IMR-90 (cell line): Measurements from ENCODE around the gene ZBTB40. TPM values are rescaled to one million over a fixed set of nuclear protein-coding genes. Genes with fewer than 3 reads are reported as not detected.

ENCODE experiments used
- ATAC-seq: fragments of 200-7000 bp; cut with Tn5 transposase; 2 replicates; pipeline ENCODE4 v1.9.1; 2020; ENCODE audit warnings: low read depth, mild to moderate bottlenecking, moderate library complexity
- BruUV-seq: library from RNA; stranded (reverse); fragments of 400-500 nt; replicated peaks from 2 replicates; lab custom pipeline; 2021; lab: Mats Ljungman, UMichigan
- CTCF ChIA-PET: fragments of 300-600 bp; formaldehyde crosslinking; extraction: SDS; loops from one replicate; lab custom pipeline; 2021; ENCODE audit warnings: antibody characterized with exemption; lab: Yijun Ruan, JAX
- POLR2A ChIA-PET: fragments of 300-600 bp; sonication (Branson Sonifier 250); formaldehyde crosslinking; loops from one replicate; lab custom pipeline; 2022; ENCODE audit warnings: antibody characterized with exemption; ENCODE audit not compliant: unreplicated experiment; lab: Charles Lee
- DNase-seq: peaks from one replicate; pipeline ENCODE4 v3.0.0; 2013
- H2AFZ ChIP-seq: replicated peaks from 2 replicates; pipeline ENCODE3; 2013; ENCODE audit warnings: low read length, mild to moderate bottlenecking; ENCODE audit not compliant: poor library complexity
- H2AK5ac ChIP-seq: 2 replicates; pipeline ENCODE4 v1.6.1; 2013; ENCODE audit warnings: low read depth, low read length, inconsistent platforms
- H2AK9ac ChIP-seq: replicated peaks from 2 replicates; pipeline ENCODE3; 2013; ENCODE audit warnings: mild to moderate bottlenecking, low read depth, low read length, moderate library complexity; ENCODE audit not compliant: poor library complexity
- H2BK120ac ChIP-seq: 2 replicates; pipeline ENCODE4 v1.6.1; 2013; ENCODE audit warnings: low read depth, low read length, inconsistent platforms
- H2BK15ac ChIP-seq: 3 replicates; pipeline ENCODE4 v1.6.1; 2013; ENCODE audit warnings: low read depth, low read length, inconsistent platforms
- H2BK20ac ChIP-seq: 2 replicates; pipeline ENCODE4 v1.6.1; 2013; ENCODE audit warnings: low read depth, mild to moderate bottlenecking, inconsistent platforms, low read length, moderate library complexity
- H2BK5ac ChIP-seq: 2 replicates; pipeline ENCODE4 v1.6.1; 2013; ENCODE audit warnings: mild to moderate bottlenecking, low read depth, low read length, inconsistent platforms; ENCODE audit not compliant: poor library complexity, severe bottlenecking
- H3K14ac ChIP-seq: replicated peaks from 2 replicates; pipeline ENCODE4 v1.6.1; 2013; ENCODE audit warnings: low read depth, low read length, inconsistent platforms
- H3K18ac ChIP-seq: 2 replicates; pipeline ENCODE4 v1.6.1; 2013; ENCODE audit warnings: low read depth, low read length, control low read depth
- H3K23ac ChIP-seq: 2 replicates; pipeline ENCODE4 v1.6.1; 2013; ENCODE audit warnings: low read depth, low read length, inconsistent platforms
- H3K27ac ChIP-seq: 2 replicates; pipeline ENCODE4 v1.5.1; 2013; ENCODE audit warnings: mild to moderate bottlenecking, control low read depth, low read length; ENCODE audit not compliant: insufficient read depth
- H3K27me3 ChIP-seq: 2 replicates; pipeline ENCODE4 v1.6.1; 2013; ENCODE audit warnings: low read length; ENCODE audit not compliant: control insufficient read depth, insufficient read depth
- H3K36me3 ChIP-seq: 2 replicates; pipeline ENCODE4 v1.6.1; 2013; ENCODE audit warnings: low read length, mixed read lengths; ENCODE audit not compliant: control insufficient read depth, insufficient read depth
- H3K4ac ChIP-seq: 2 replicates; pipeline ENCODE4 v1.6.1; 2013; ENCODE audit warnings: low read depth, low read length, inconsistent platforms
- H3K4me1 ChIP-seq: 2 replicates; pipeline ENCODE4 v1.6.1; 2013; ENCODE audit warnings: low read length, mixed read lengths; ENCODE audit not compliant: control insufficient read depth, insufficient read depth
- H3K4me2 ChIP-seq: 2 replicates; pipeline ENCODE4 v1.6.1; 2013; ENCODE audit warnings: low read depth, mild to moderate bottlenecking, control low read depth, low read length, moderate library complexity
- H3K4me3 ChIP-seq: 2 replicates; pipeline ENCODE4 v1.5.1; 2013; ENCODE audit warnings: low read depth, mild to moderate bottlenecking, control low read depth, low read length, moderate library complexity; ENCODE audit not compliant: insufficient read depth
- H3K56ac ChIP-seq: 2 replicates; pipeline ENCODE4 v1.6.1; 2013; ENCODE audit warnings: low read length, inconsistent platforms; ENCODE audit not compliant: insufficient read depth; ENCODE audit errors: extremely low read depth
- H3K79me1 ChIP-seq, 2 experiments: 2 replicates each; pipeline ENCODE4 v1.6.1; 2013; ENCODE audit warnings: low read length in 2 of 2, inconsistent platforms in 1 of 2, low read depth in 1 of 2
- H3K9ac ChIP-seq: 2 replicates; pipeline ENCODE4 v1.6.1; 2013; ENCODE audit warnings: low read depth, low read length, control low read depth
- H3K9me1 ChIP-seq: 2 replicates; pipeline ENCODE4 v1.6.1; 2013; ENCODE audit warnings: low read length, inconsistent platforms; ENCODE audit not compliant: insufficient read depth
- H3K9me3 ChIP-seq: 2 replicates; pipeline ENCODE4 v1.6.1; 2013; ENCODE audit warnings: low read length; ENCODE audit not compliant: control insufficient read depth, insufficient read depth
- H4K20me1 ChIP-seq: 2 replicates; pipeline ENCODE4 v1.6.1; 2013; ENCODE audit warnings: low read length, inconsistent platforms; ENCODE audit not compliant: insufficient read depth
- H4K5ac ChIP-seq: 2 replicates; pipeline ENCODE4 v1.6.1; 2013; ENCODE audit warnings: mild to moderate bottlenecking, low read depth, low read length, control low read depth
- H4K8ac ChIP-seq, 2 experiments: 2 replicates each; pipeline ENCODE4 v1.6.1; 2013; ENCODE audit warnings: low read depth in 2 of 2, low read length in 2 of 2, control low read depth in 1 of 2, inconsistent platforms in 1 of 2
- H4K91ac ChIP-seq: 2 replicates; pipeline ENCODE4 v1.6.1; 2013; ENCODE audit warnings: low read depth, low read length, inconsistent platforms; ENCODE audit not compliant: insufficient read depth
- BHLHE40 ChIP-seq: fragments of 150-350 bp; IDR thresholded peaks from 2 replicates; pipeline ENCODE4 v1.6.1; 2016; ENCODE audit warnings: mild to moderate bottlenecking, low read depth, low read length
- CEBPB ChIP-seq: IDR thresholded peaks from 2 replicates; pipeline ENCODE4 v1.6.1; 2012; ENCODE audit warnings: low read depth, low read length, improper control_type of control experiment
- CHD1 ChIP-seq: IDR thresholded peaks from 2 replicates; pipeline ENCODE4 v1.6.1; 2012; ENCODE audit warnings: low read depth, low read length, improper control_type of control experiment
- FOS ChIP-seq: fragments of 150-350 bp; IDR thresholded peaks from 2 replicates; pipeline ENCODE4 v1.6.1; 2016; ENCODE audit warnings: low read depth, low read length
- MAFK ChIP-seq: IDR thresholded peaks from 2 replicates; pipeline ENCODE4 v1.6.1; 2012; ENCODE audit warnings: low read depth, low read length, improper control_type of control experiment
- MAZ ChIP-seq: IDR thresholded peaks from 2 replicates; pipeline ENCODE4 v1.6.1; 2012; ENCODE audit warnings: low read depth, mild to moderate bottlenecking, low read length, improper control_type of control experiment, moderate library complexity, borderline replicate concordance
- MXI1 ChIP-seq: IDR thresholded peaks from 2 replicates; pipeline ENCODE4 v1.6.1; 2012; ENCODE audit warnings: low read depth, mild to moderate bottlenecking, low read length, moderate library complexity, borderline replicate concordance
- NFE2L2 ChIP-seq: fragments of 150-350 bp; IDR thresholded peaks from 2 replicates; pipeline ENCODE4 v1.6.1; 2016; ENCODE audit warnings: low read depth, mild to moderate bottlenecking, low read length
- POLR2A ChIP-seq: IDR thresholded peaks from 2 replicates; pipeline ENCODE4 v1.6.1; 2012; ENCODE audit warnings: mild to moderate bottlenecking, low read depth, low read length
- RAD21 ChIP-seq: IDR thresholded peaks from 2 replicates; pipeline ENCODE4 v1.6.1; 2012; ENCODE audit warnings: low read length, improper control_type of control experiment
- RCOR1 ChIP-seq: IDR thresholded peaks from 2 replicates; pipeline ENCODE4 v1.6.1; 2012; ENCODE audit warnings: mild to moderate bottlenecking, low read length, improper control_type of control experiment; ENCODE audit not compliant: insufficient replicate concordance
- RFX5 ChIP-seq: IDR thresholded peaks from 2 replicates; pipeline ENCODE4 v1.8.0; 2012; ENCODE audit warnings: low read depth, mild to moderate bottlenecking, low read length, moderate library complexity
- SMC3 ChIP-seq: fragments of 150-350 bp; IDR thresholded peaks from 2 replicates; pipeline ENCODE4 v1.6.1; 2016; ENCODE audit warnings: low read depth, mild to moderate bottlenecking, antibody characterized with exemption, low read length, moderate library complexity
- WGBS, 2 experiments: methylation state at CpG; one replicate each; pipeline versions ENCODE4 v1.1.5 to v1.1.7; 2013; ENCODE audit warnings: missing lambda C conversion rate in 2 of 2; ENCODE audit not compliant: insufficient read length in 1 of 2; ENCODE audit errors: extremely low coverage in 2 of 2; 5-methylcytosine and 5-hydroxymethylcytosine counted together
- dilution Hi-C: fragments of 300-500 bp; cut with HindIII; formaldehyde crosslinking; loops from one replicate; pipeline ENCODE4 v1.14.3; 2018; ENCODE audit warnings: low sequenced_read_pairs; ENCODE audit not compliant: unreplicated experiment
- in situ Hi-C: fragments of 300-500 bp; cut with MboI; formaldehyde crosslinking; loops from 3 replicates; pipeline ENCODE4 v1.14.3; 2019; ENCODE audit warnings: low sequenced_read_pairs, inconsistent platforms, mixed read lengths
- intact Hi-C: fragments of 100-400 bp; cut with micrococcal nuclease; formaldehyde crosslinking; loops from 2 replicates; pipeline ENCODE4 v1.10.0; 2022
- polyA plus RNA-seq, 3 experiments: library from polyadenylated mRNA; depleted of rRNA; stranded (reverse); fragments of >200 nt; gene quantifications; 2 replicates each; pipeline ENCODE4 v1.2.3, GENCODE V29; 2012; ENCODE audit warnings: low replicate concordance in 1 of 3
- total RNA-seq: library from RNA; depleted of rRNA; stranded (reverse); fragments of >200 nt; gene quantifications from 2 replicates; pipeline ENCODE4 v1.2.3, GENCODE V29; 2012
- TF ChIP-seq, protein P1 (sequence below): fragments of 150-350 bp; IDR thresholded peaks from 2 replicates; pipeline ENCODE4 v1.6.1; 2017; ENCODE audit warnings: mild to moderate bottlenecking, antibody characterized with exemption, low read length, low read depth
- TF ChIP-seq, protein P2 (sequence below): conservative IDR thresholded peaks from 2 replicates; pipeline ENCODE4 v1.5.1; 2012; ENCODE audit warnings: mild to moderate bottlenecking, low read depth, low read length, improper control_type of control experiment
- TF ChIP-seq, protein P3 (sequence below): fragments of 150-350 bp; IDR thresholded peaks from 2 replicates; pipeline ENCODE4 v1.6.1; 2016; ENCODE audit warnings: low read depth, mild to moderate bottlenecking, low read length, moderate library complexity, borderline replicate concordance

The ZBTB40 gene
- total and polyA plus RNA-seq, 2 of the 4 experiments (the other 2 are of a cell fraction), result 6.0 to 9.7 TPM

DNA sequence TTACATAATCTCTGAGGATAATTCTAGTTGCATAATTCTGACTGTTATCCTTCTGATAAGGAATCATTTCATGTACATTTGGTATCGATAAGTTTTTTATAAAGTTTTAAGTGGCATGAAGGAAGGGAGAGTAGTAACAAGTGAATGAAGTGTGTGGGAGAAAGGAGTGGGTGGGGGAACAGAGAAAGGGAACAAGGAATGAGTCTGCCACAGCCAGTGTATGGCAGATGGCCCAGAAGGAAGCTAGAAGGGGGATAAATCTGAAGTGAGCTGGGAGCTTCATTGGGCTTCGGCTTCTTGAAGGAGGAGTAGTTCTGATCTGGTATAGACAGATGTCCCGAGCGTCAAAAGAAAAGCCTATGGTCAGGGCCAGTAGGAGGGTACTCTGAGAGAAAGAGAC is 18.6 kb downstream of the ZBTB40 start:
- Histone ChIP-seq H2BK120ac (no peak overlapping the region), H3K14ac (no peak overlapping the region), H2AK5ac (no peak overlapping the region), H2BK5ac (no peak overlapping the region), H3K4ac (no peak overlapping the region), H3K4me1 (0 out of 2 replicates have a peak, but pooled peaks cover 2% of the 10 kb centered on the region), H4K20me1 (peaks cover 12% of the 10 kb centered on the region; the same call in 1 of the 2 replicates), H3K18ac (no peak overlapping the region), H4K8ac (no peak overlapping the region), H2BK15ac (no peak overlapping the region), H2BK20ac (no peak overlapping the region), H3K23ac (no peak overlapping the region), H3K9me3 (peaks cover under 1% of the 10 kb centered on the region; the same call in 1 of the 2 replicates), H3K36me3 (no peaks in the 10 kb centered on the region), H4K91ac (no peak overlapping the region), H2AFZ (no peak overlapping the region), H3K4me2 (no peak overlapping the region), H3K9ac (no peak overlapping the region), H3K27ac (no peak overlapping the region), H3K27me3 (no peaks in the 10 kb centered on the region), H3K4me3 (no peak overlapping the region), H2AK9ac (no peak overlapping the region), H3K56ac (no peak overlapping the region), H3K79me1 (peaks cover 19 to 59% of the 10 kb centered on the region in 2 experiments), H3K9me1 (peaks cover 7% of the 10 kb centered on the region; the same call in 1 of the 2 replicates), H4K5ac (no peak overlapping the region)
- no CpG with 5 or more reads among the region's 4 CpGs for WGBS, 2 experiments
- in situ Hi-C loops, result no loop called here
- no peak for TF ChIP-seq SMC3
- no peak for TF ChIP-seq MAFK
- TF ChIP-seq, protein P1, sequence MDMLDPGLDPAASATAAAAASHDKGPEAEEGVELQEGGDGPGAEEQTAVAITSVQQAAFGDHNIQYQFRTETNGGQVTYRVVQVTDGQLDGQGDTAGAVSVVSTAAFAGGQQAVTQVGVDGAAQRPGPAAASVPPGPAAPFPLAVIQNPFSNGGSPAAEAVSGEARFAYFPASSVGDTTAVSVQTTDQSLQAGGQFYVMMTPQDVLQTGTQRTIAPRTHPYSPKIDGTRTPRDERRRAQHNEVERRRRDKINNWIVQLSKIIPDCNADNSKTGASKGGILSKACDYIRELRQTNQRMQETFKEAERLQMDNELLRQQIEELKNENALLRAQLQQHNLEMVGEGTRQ, result no peak
- TF ChIP-seq NFE2L2, result no peak
- no peak for TF ChIP-seq BHLHE40
- no peak for TF ChIP-seq POLR2A
- TF ChIP-seq FOS, result no peak
- no peak for TF ChIP-seq RCOR1
- TF ChIP-seq MAZ, result no peak
- no peak for TF ChIP-seq MXI1
- TF ChIP-seq RFX5, result no peak
- TF ChIP-seq, protein P2, sequence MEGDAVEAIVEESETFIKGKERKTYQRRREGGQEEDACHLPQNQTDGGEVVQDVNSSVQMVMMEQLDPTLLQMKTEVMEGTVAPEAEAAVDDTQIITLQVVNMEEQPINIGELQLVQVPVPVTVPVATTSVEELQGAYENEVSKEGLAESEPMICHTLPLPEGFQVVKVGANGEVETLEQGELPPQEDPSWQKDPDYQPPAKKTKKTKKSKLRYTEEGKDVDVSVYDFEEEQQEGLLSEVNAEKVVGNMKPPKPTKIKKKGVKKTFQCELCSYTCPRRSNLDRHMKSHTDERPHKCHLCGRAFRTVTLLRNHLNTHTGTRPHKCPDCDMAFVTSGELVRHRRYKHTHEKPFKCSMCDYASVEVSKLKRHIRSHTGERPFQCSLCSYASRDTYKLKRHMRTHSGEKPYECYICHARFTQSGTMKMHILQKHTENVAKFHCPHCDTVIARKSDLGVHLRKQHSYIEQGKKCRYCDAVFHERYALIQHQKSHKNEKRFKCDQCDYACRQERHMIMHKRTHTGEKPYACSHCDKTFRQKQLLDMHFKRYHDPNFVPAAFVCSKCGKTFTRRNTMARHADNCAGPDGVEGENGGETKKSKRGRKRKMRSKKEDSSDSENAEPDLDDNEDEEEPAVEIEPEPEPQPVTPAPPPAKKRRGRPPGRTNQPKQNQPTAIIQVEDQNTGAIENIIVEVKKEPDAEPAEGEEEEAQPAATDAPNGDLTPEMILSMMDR, result no peak
- TF ChIP-seq, protein P3, sequence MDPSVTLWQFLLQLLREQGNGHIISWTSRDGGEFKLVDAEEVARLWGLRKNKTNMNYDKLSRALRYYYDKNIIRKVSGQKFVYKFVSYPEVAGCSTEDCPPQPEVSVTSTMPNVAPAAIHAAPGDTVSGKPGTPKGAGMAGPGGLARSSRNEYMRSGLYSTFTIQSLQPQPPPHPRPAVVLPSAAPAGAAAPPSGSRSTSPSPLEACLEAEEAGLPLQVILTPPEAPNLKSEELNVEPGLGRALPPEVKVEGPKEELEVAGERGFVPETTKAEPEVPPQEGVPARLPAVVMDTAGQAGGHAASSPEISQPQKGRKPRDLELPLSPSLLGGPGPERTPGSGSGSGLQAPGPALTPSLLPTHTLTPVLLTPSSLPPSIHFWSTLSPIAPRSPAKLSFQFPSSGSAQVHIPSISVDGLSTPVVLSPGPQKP, result no peak
- no peak for TF ChIP-seq CHD1
- TF ChIP-seq RAD21, result no peak
- no peak for TF ChIP-seq CEBPB
- ATAC-seq (no peak), DNase-seq (no peak)
- ChIA-PET CTCF (interaction anchor here (0.5 kb wide), 1 partner anchor 1274 kb away, joined by 4 read pairs; no protein-coding TSS in a partner anchor), POLR2A (no interaction called here)
- no TSS peak for BruUV-seq
- dilution Hi-C loops, result no loop called here
- intact Hi-C loops, result no loop called here
